GM12878 (cell line): ENCODE measurements around the gene SORCS2. TPM values are rescaled to one million over a fixed set of nuclear protein-coding genes. Genes with fewer than 3 reads are reported as not detected.
A peak's percentile ranks its signal among the peaks of the same experiment; 100 is the strongest.

Experiments used
- ATAC-seq: fragments of 200-7000 bp; cut with Tn5 transposase; 3 replicates; pipeline ENCODE4 v1.9.1; 2020; ENCODE audit warnings: mild to moderate bottlenecking, moderate library complexity
- BruUV-seq: library from RNA; stranded (reverse); fragments of 400-500 nt; replicated peaks from 2 replicates; lab custom pipeline; 2021; lab: Mats Ljungman, UMichigan
- CTCF ChIA-PET: fragments of 300-600 bp; sonication (Branson Sonifier 250); formaldehyde crosslinking; extraction: SDS; loops from one replicate; lab custom pipeline; 2021; ENCODE audit warnings: inconsistent platforms; lab: Yijun Ruan, JAX
- POLR2A ChIA-PET: fragments of 350-600 bp; formaldehyde crosslinking; extraction: SDS; loops from one replicate; lab custom pipeline; 2021; ENCODE audit warnings: inconsistent platforms; lab: Charles Lee
- RAD21 ChIA-PET: fragments of 300-600 bp; sonication (Branson Sonifier 250); formaldehyde crosslinking; loops from one replicate; lab custom pipeline; 2023; ENCODE audit warnings: antibody characterized with exemption; ENCODE audit not compliant: unreplicated experiment; lab: Charles Lee
- SMC1A ChIA-PET: fragments of 300-600 bp; sonication (Branson Sonifier 250); formaldehyde crosslinking; loops from one replicate; lab custom pipeline; 2023; ENCODE audit not compliant: unreplicated experiment, uncharacterized antibody; lab: Charles Lee
- DNase-seq: peaks from one replicate; pipeline ENCODE4 v3.0.0-alpha.2; 2011; ENCODE audit warnings: low read depth, low spot score
- FAIRE-seq: peaks from 3 replicates; lab custom pipeline; 2011; peaks lifted over from hg19 to GRCh38; lab: Jason Lieb, UNC
- H2AFZ ChIP-seq: 2 replicates; pipeline ENCODE4 v1.6.0; 2011; ENCODE audit warnings: low read depth, low read length, control low read depth; ENCODE audit not compliant: control insufficient read depth
- H3K27ac ChIP-seq: 2 replicates; pipeline ENCODE4 v1.5.1; 2011; ENCODE audit warnings: control low read depth; ENCODE audit not compliant: control insufficient read depth, insufficient read depth
- H3K27me3 ChIP-seq, 2 experiments: replicated peaks in 1 of 2; 2 replicates each; pipeline versions ENCODE4 v1.6.0 to v1.6.1; 2011; ENCODE audit warnings: low read length in 1 of 2; ENCODE audit not compliant: control insufficient read depth in 2 of 2, insufficient read depth in 2 of 2
- H3K36me3 ChIP-seq, 2 experiments: 2 replicates each; pipeline ENCODE4 v1.5.1; 2011; ENCODE audit warnings: low read length in 1 of 2; ENCODE audit not compliant: control insufficient read depth in 2 of 2, insufficient read depth in 2 of 2
- H3K4me1 ChIP-seq: 2 replicates; pipeline ENCODE4 v1.6.1; 2011; ENCODE audit warnings: mild to moderate bottlenecking, low read length, moderate library complexity, mixed read lengths; ENCODE audit not compliant: control insufficient read depth, insufficient read depth
- H3K4me2 ChIP-seq: 2 replicates; pipeline ENCODE4 v1.6.0; 2011; ENCODE audit warnings: control low read depth; ENCODE audit not compliant: control insufficient read depth, insufficient read depth
- H3K4me3 ChIP-seq: fragments of 200-600 bp; sonication (generic); 2 replicates; pipeline ENCODE4 v1.5.1; 2016
- H3K79me2 ChIP-seq: 2 replicates; pipeline ENCODE4 v1.6.0; 2011; ENCODE audit warnings: low read length; ENCODE audit not compliant: control insufficient read depth, insufficient read depth
- H3K9ac ChIP-seq: 2 replicates; pipeline ENCODE4 v1.8.0; 2011; ENCODE audit warnings: low read length, control low read depth, mixed read lengths; ENCODE audit not compliant: control insufficient read depth, insufficient read depth
- H3K9me3 ChIP-seq: replicated peaks from 3 replicates; pipeline ENCODE4 v1.5.1; 2011; ENCODE audit warnings: mild to moderate bottlenecking, low read length; ENCODE audit not compliant: control insufficient read depth, insufficient read depth
- H4K20me1 ChIP-seq: 2 replicates; pipeline ENCODE4 v1.6.0; 2011; ENCODE audit not compliant: control insufficient read depth, insufficient read depth
- CEBPB ChIP-seq, 2 experiments: fragments of 150-350 bp in 1 of 2; IDR thresholded peaks; 2 replicates each; pipeline ENCODE4 v1.6.1; 2012 to 2014; ENCODE audit warnings: low read depth in 2 of 2, low read length in 2 of 2, borderline replicate concordance in 1 of 2, inconsistent platforms in 1 of 2
- CREB1 ChIP-seq: IDR thresholded peaks from 2 replicates; pipeline ENCODE4 v1.6.1; 2012; ENCODE audit warnings: low read depth, mild to moderate bottlenecking, inconsistent platforms
- PML ChIP-seq: IDR thresholded peaks from 2 replicates; pipeline ENCODE4 v1.6.1; 2012; ENCODE audit warnings: low read length, inconsistent platforms
- RAD21 ChIP-seq: IDR thresholded peaks from 2 replicates; pipeline ENCODE4 v1.6.1; 2011; ENCODE audit warnings: mild to moderate bottlenecking, low read depth, low read length, moderate library complexity; ENCODE audit not compliant: insufficient read depth
- SMC3 ChIP-seq: IDR thresholded peaks from 2 replicates; pipeline ENCODE4 v1.6.1; 2011; ENCODE audit warnings: low read length, improper control_type of control experiment, borderline replicate concordance
- YY1 ChIP-seq: IDR thresholded peaks from 2 replicates; pipeline ENCODE4 v1.6.1; 2011; ENCODE audit warnings: low read depth, mild to moderate bottlenecking, low read length
- WGBS: methylation state at CpG from one replicate; pipeline ENCODE4 v1.1.6; 2016; ENCODE audit warnings: low lambda C conversion rate; ENCODE audit not compliant: insufficient replicate concordance, insufficient coverage; ENCODE audit errors: missing lambda C conversion rate; 5-methylcytosine and 5-hydroxymethylcytosine counted together
- in situ Hi-C: fragments of 300-500 bp; cut with MboI; formaldehyde crosslinking; loops from 9 replicates; pipeline ENCODE4 v1.14.3; 2018; ENCODE audit warnings: mixed read lengths
- intact Hi-C: fragments of 100-400 bp; cut with micrococcal nuclease; formaldehyde crosslinking; loops from one replicate; pipeline ENCODE4 v1.14.2; 2022; ENCODE audit not compliant: unreplicated experiment
- polyA plus RNA-seq, 11 experiments: library from polyadenylated mRNA; depleted of rRNA in 4 of 11; unstranded in 6 of 11; stranded (reverse) in 5 of 11; fragments of >200 nt; fragmentation: Nextera tagmentation in 4 of 11; fragmentation: Illumina TruSeq in 1 of 11; extraction: Ambion mirVana in 4 of 11; extraction: Trizol in 1 of 11; gene quantifications; 1 replicate in 1 of 11; 2 replicates in 10 of 11; pipeline versions ENCODE4 v1.2.1 to v1.2.3, GENCODE V29; 2011 to 2016; ENCODE audit warnings: inconsistent platforms in 2 of 11, missing spikeins in 2 of 11, low read depth in 1 of 11
- total RNA-seq, 4 experiments: library from RNA; depleted of rRNA in 3 of 4; stranded (reverse); fragments of >200 nt in 3 of 4; fragmentation: Illumina TruSeq in 1 of 4; extraction: Trizol in 1 of 4; gene quantifications; 2 replicates each; pipeline versions ENCODE4 v1.2.1 to v1.2.3, GENCODE V29; 2013 to 2021
- TF ChIP-seq, protein P1 (sequence below): IDR thresholded peaks from 2 replicates; pipeline ENCODE4 v1.6.1; 2011; ENCODE audit warnings: borderline replicate concordance, low read depth, mild to moderate bottlenecking, moderate library complexity, mixed read lengths, low read length; ENCODE audit not compliant: insufficient read depth; ENCODE audit errors: extremely low read length
- TF ChIP-seq, protein P2 (sequence below), 3 experiments: IDR thresholded peaks in 2 of 3; conservative IDR thresholded peaks in 1 of 3; 2 replicates each; pipeline ENCODE4 v1.5.1; 2011; ENCODE audit warnings: low read depth in 3 of 3, low read length in 3 of 3, mild to moderate bottlenecking in 3 of 3, control low read depth in 2 of 3, moderate library complexity in 2 of 3, inconsistent platforms in 1 of 3, mixed read lengths in 1 of 3; ENCODE audit not compliant: control insufficient read depth in 2 of 3, insufficient read depth in 1 of 3; ENCODE audit errors: extremely low read depth in 1 of 3
- TF ChIP-seq, protein P3 (sequence below): fragments of 450-650 bp; IDR thresholded peaks from 2 replicates; pipeline ENCODE4 v1.6.1; 2017; ENCODE audit warnings: low read depth, mild to moderate bottlenecking, moderate library complexity

Gene SORCS2
- total and polyA plus RNA-seq, 10 of the 15 experiments (the other 5 are each of a cell fraction or from before 2014, with no cell fraction given), result 0.01 to 0.15 (median 0.05) TPM; not detected in 5

DNA sequence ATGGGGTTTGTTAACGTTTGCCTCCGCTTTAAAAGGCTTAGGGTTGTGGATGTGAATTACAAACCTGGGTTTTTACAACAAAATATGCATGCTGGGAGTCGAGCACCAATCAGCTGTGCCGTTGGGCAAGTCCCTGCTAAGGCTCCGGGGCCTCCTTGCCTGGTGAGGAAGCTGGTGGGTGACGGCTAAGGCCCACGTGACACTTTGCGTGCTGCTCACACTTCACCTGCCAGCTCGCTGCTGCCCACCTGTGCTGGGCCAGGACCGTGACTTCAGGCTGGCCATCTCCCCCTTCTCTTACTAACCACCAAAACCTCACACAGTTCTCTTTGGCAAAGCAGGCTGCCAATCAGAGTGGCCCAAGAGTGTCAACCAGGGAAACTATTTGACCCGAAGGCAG, 569.0 kb downstream of the SORCS2 start:
- ChIA-PET POLR2A (no interaction called here), SMC1A (interaction anchor here (1.4 kb wide), 1 partner anchor 41 kb away, joined by 7 read pairs; no protein-coding TSS in a partner anchor), CTCF (interaction anchor here (1.0 to 2.6 kb wide), 5 partner anchors 17 to 228 kb away, joined by 4 to 27 read pairs (median 6); no protein-coding TSS in a partner anchor), RAD21 (interaction anchor here (1.1 to 2.2 kb wide), 2 partner anchors 41 to 45 kb away, joined by 4 to 14 read pairs; no protein-coding TSS in a partner anchor)
- Histone ChIP-seq H3K79me2 (no peaks in the 10 kb centered on the region), H3K36me3 (no peaks in the 10 kb centered on the region), H3K4me1 (peaks cover 4% of the 10 kb centered on the region; the same call in 1 of the 2 replicates), H3K9ac (no peak overlapping the region), H4K20me1 (no peaks in the 10 kb centered on the region), H3K4me2 (no peak overlapping the region), H3K27ac (no peak overlapping the region), H3K9me3 (no peaks in the 10 kb centered on the region), H3K27me3 (peaks cover 0 to 2% of the 10 kb centered on the region in 2 experiments; a peak in 2 of 4 replicates), H3K4me3 (no peak overlapping the region), H2AFZ (no peak overlapping the region)
- no peak for DNase-seq
- BruUV-seq, result no TSS peak
- in situ Hi-C loops (no loop called here), intact Hi-C loops (loop anchor here (1.0 to 5.0 kb wide), 2 partner anchors 41 to 226 kb away; no protein-coding TSS in a partner anchor)
- 44% methylated on average over 11 of the region's 11 CpGs for WGBS
- no peak for FAIRE-seq
- peak; percentile 15; the same call in 2 of the 3 replicates for ATAC-seq
- TF ChIP-seq, protein P1, sequence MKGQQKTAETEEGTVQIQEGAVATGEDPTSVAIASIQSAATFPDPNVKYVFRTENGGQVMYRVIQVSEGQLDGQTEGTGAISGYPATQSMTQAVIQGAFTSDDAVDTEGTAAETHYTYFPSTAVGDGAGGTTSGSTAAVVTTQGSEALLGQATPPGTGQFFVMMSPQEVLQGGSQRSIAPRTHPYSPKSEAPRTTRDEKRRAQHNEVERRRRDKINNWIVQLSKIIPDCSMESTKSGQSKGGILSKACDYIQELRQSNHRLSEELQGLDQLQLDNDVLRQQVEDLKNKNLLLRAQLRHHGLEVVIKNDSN, result peak; percentile 2
- no peak for TF ChIP-seq CREB1

DNA sequence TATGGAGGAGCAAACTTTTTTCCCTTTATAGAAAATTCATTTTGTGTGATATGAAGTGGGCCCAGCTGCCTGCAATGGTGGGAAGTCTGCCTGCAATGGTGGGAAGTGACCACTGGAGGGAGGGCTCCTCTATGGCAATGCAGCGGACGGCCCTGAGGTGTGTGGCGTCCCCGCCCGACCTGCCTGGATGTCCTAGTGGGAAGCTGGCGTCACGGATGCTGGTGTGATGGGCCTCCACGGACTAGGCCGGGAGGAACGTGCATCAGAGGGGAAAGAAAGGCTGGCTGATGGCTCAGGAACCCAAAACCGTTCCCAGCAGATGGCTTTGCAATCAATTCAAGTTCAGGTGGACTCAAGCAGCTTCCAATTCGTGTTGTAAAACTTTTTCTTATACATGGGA, 569.4 kb downstream of the SORCS2 start:
- in situ Hi-C loops, result no loop called here
- RAD21 ChIA-PET, result interaction anchor here (1.1 to 2.2 kb wide), 2 partner anchors 40 to 45 kb away, joined by 4 to 14 read pairs; no protein-coding TSS in a partner anchor
- Histone ChIP-seq H3K79me2 (no peaks in the 10 kb centered on the region), H3K9me3 (no peaks in the 10 kb centered on the region), H3K4me1 (peaks cover 4% of the 10 kb centered on the region; the same call in 1 of the 2 replicates), H3K36me3 (no peaks in the 10 kb centered on the region), H3K27ac (no peak overlapping the region), H3K4me2 (no peak overlapping the region), H3K4me3 (no peak overlapping the region), H2AFZ (no peak overlapping the region)
- POLR2A ChIA-PET, result no interaction called here
- no peak for DNase-seq
- CTCF ChIA-PET, result interaction anchor here (0.9 to 2.6 kb wide), 8 partner anchors 18 to 254 kb away, joined by 3 to 27 read pairs (median 4); no protein-coding TSS in a partner anchor
- no peak for TF ChIP-seq PML
- TF ChIP-seq CEBPB (IDR thresholded peaks at IDR 0.05; ENCODE audit: borderline replicate concordance in 1 of 2, low read depth in 2 of 2, low read length in 2 of 2), result no peak
- TF ChIP-seq, protein P2, sequence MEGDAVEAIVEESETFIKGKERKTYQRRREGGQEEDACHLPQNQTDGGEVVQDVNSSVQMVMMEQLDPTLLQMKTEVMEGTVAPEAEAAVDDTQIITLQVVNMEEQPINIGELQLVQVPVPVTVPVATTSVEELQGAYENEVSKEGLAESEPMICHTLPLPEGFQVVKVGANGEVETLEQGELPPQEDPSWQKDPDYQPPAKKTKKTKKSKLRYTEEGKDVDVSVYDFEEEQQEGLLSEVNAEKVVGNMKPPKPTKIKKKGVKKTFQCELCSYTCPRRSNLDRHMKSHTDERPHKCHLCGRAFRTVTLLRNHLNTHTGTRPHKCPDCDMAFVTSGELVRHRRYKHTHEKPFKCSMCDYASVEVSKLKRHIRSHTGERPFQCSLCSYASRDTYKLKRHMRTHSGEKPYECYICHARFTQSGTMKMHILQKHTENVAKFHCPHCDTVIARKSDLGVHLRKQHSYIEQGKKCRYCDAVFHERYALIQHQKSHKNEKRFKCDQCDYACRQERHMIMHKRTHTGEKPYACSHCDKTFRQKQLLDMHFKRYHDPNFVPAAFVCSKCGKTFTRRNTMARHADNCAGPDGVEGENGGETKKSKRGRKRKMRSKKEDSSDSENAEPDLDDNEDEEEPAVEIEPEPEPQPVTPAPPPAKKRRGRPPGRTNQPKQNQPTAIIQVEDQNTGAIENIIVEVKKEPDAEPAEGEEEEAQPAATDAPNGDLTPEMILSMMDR (IDR thresholded peaks at IDR 0.05 in 2 of 3, conservative IDR thresholded peaks at IDR 0.05 in 1 of 3; ENCODE audit: control insufficient read depth in 2 of 3, extremely low read depth in 1 of 3, insufficient read depth in 1 of 3, low read depth in 3 of 3, low read length in 3 of 3), result peak; percentile 66 to 85 (median 84)
- peak; percentile 69 for TF ChIP-seq SMC3
- TF ChIP-seq YY1, result peak; percentile 74
- TF ChIP-seq, protein P3, sequence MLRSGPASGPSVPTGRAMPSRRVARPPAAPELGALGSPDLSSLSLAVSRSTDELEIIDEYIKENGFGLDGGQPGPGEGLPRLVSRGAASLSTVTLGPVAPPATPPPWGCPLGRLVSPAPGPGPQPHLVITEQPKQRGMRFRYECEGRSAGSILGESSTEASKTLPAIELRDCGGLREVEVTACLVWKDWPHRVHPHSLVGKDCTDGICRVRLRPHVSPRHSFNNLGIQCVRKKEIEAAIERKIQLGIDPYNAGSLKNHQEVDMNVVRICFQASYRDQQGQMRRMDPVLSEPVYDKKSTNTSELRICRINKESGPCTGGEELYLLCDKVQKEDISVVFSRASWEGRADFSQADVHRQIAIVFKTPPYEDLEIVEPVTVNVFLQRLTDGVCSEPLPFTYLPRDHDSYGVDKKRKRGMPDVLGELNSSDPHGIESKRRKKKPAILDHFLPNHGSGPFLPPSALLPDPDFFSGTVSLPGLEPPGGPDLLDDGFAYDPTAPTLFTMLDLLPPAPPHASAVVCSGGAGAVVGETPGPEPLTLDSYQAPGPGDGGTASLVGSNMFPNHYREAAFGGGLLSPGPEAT, result no peak
- peak; percentile 82 for TF ChIP-seq RAD21
- TF ChIP-seq, all 136 proteins: peak for 4
- Histone ChIP-seq H3K27me3 (peaks cover 0 to 2% of the 10 kb centered on the region in 2 experiments; a peak in 2 of 4 replicates), H4K20me1 (no peaks in the 10 kb centered on the region), H3K9ac (no peak overlapping the region)
- peak; percentile 83 for FAIRE-seq
- SMC1A ChIA-PET, result interaction anchor here (1.4 kb wide), 1 partner anchor 41 kb away, joined by 7 read pairs; no protein-coding TSS in a partner anchor
- ATAC-seq, result peak; percentile 96
- 23% methylated on average over 12 of the region's 12 CpGs for WGBS
- no TSS peak for BruUV-seq
- intact Hi-C loops, result loop anchor here (1.0 to 5.0 kb wide), 2 partner anchors 41 to 226 kb away; no protein-coding TSS in a partner anchor
